GM21576 (cell line): ENCODE data around the gene ABLIM1.

Experiments used
- ATAC-seq: cut with Tn5 transposase; IDR thresholded peaks from one replicate; pipeline ENCODE4 v1.9.1; 2021; ENCODE audit warnings: mild to moderate bottlenecking, moderate library complexity; ENCODE audit not compliant: unreplicated experiment

Gene ABLIM1

DNA sequence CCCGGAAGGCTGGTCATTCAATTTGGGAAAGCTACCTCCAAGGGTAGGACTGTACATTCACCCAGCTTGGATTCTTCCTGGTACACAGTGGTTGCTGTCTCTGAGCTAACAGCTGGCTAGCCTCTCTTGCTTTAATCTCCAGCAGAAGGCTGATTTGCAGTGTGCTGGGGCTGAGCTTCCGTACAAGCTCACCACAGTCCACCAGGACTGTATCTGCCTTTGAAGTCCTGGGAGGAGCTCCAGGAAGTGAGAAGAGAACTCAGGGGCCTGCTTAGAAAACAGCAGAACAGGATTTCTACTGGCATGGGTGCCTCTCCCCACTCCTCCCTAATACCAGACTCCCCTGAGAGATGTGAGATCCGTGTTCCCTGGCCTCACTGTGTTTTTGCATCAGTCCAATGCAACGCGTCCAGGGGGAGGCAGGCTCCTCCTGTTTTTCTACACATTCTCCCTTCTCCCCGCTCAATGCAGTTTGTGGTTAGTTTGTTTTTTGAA, 260.4 kb downstream of the ABLIM1 start:
- ATAC-seq, result no peak

DNA sequence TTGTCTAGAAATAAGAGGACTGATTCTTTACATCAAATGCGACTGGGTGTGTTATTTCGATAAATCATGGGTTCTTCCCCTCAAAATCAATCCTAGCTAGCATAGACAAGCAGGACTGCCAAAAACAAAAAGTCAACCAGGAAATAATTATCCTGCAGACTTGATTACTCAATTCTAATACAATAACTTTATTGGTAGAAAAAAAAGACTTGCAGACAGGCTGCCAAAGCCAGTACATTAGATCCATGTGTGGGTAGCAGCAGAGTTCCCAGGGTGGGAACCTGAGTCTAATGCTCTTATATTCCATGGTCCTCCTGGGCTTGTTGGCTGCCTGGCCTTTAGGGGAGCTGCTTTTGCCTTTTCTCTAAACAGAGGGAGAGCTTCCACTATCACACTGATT, 261.6 kb downstream of the ABLIM1 start:
- ATAC-seq, result no peak

- no peak for ATAC-seq
These were observed 262.6 kb downstream of the ABLIM1 start for GRCh38 chr10:114395366-114396022.

DNA sequence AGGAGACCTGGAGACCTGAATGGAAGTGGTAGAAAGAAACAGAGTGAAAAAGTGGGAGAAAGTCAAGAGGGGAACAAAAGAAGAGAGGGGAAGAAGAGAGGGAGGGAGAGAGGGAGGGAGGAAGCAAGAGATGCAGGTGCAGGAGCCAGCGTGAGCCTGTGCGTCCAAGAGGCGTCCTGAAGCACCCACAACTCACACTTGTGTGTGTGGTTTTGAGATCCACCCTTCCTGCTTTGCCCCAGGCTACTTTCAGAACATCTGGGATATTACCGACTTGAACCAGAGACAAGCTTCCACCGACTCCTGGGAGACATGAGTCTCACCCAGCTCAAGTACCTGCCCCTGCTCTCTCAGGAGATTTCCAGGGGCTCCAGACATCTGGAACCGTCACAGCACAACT, 263.5 kb downstream of the ABLIM1 start:
- no peak for ATAC-seq

- ATAC-seq, result no peak
These were observed 264.2 kb downstream of the ABLIM1 start for GRCh38 chr10:114393886-114394285.

- ATAC-seq, result no peak
These were observed 264.6 kb downstream of the ABLIM1 start for GRCh38 chr10:114393482-114393881.

- ATAC-seq, result no peak
These were observed 265.8 kb downstream of the ABLIM1 start for GRCh38 chr10:114392112-114392835.

GRCh38 chr10:114391599-114391998, 266.5 kb downstream of the ABLIM1 start:
- no peak for ATAC-seq

DNA sequence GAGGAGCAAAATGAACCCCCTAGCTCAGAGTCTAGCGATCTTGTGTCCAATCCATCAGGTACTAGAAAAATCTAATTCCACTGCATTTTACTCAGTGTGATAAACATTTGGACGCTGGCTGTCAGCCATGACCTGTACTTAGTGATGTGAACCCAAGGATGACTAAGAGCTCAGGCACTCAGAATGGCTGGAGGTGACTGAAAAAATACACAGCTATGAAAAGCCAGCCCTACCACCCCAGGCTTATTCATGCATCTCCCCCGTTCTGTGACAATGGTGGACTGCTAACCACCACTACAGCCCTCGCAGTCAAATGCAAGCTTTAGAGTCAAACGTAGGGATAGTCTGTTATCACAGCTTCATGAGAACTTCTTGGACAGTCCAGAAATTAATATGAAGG, 268.6 kb downstream of the ABLIM1 start:
- no peak for ATAC-seq

- ATAC-seq, result peak; percentile 67
These were observed 269.8 kb downstream of the ABLIM1 start for GRCh38 chr10:114388275-114388674.

- no peak for ATAC-seq
These were observed 270.3 kb downstream of the ABLIM1 start for GRCh38 chr10:114387784-114388183.

DNA sequence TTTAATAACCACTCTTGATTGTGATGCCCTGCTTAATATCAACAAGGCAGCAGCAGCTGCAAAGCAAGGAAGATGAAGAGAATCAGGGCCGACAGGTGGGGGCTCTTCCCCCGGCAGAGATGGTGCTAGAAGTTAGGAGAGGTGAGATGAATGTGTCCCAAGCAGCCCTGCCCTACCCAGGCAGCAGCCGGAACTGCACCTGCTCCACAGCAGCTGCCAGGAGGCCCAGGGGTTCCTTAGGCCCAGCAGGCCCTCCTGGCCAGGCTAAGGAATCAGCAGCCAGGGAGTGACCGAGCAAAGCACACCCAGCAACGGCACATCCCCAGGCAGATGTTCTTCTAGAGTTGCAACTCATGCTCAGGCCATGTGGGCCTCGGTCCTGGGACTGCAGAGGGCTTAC, 271.6 kb downstream of the ABLIM1 start:
- no peak for ATAC-seq

DNA sequence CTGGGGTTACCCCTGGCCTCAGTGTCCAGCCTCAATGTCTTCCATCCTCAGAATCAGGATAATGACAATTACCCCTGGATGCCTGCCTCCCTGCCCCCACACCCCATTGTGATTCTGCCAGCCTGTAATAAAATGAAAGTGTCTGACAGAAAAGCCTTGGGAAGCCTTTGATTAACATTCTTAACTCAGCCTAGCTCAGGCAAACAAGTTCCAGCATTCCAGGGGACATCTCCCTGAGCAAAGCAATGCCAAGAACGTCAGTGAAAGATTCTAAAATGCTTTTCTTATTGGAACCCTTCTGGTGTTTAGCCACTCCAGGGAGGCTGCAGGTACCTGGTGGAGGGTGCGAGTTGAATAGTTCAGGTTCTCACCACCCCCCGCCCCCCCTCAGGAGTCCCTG, 272.5 kb downstream of the ABLIM1 start:
- no peak for ATAC-seq

DNA sequence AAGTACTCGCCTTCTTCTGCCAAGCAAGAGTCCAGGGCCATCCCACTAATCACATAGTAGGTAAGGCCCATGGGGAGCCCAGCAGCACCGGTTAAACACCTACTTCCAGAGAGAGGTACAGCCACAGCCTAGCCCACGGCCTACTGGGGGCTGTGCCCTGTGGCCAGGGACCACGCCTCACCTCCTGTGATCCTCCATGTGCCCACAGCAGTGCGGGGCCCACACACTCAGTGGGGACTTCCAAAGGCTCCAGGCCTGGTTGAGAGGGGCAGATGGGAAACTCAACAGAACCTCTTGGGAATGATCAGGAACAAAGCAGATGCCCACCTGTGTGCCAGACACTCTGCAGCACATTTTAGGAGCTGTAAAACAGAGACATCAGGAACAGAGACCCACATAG, 273.5 kb downstream of the ABLIM1 start:
- ATAC-seq, result no peak

DNA sequence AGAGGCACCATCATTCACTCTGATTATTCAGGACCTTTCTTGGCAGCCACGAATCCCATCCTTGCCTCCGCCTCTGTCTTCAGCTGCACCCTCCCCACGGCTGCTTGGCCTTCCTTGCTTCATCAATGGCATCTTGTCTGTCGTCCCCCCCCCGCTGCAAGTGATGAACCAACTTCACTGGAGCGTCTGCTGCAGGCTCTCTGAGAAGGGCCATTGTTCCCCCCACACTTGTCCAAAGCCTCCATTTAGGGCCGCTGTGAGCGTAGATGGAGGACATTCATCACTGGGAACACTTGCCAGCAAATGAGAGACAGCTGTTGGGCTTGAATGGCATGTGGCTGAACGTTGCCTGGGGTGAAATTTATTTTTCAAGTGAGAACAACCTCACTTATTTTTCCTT, 273.9 kb downstream of the ABLIM1 start:
- ATAC-seq, result no peak
